GM21619 (cell line): ENCODE results near the gene PRKCSH.

ENCODE experiments used
- ATAC-seq: cut with Tn5 transposase; IDR thresholded peaks from one replicate; pipeline ENCODE4 v1.9.1; 2021; ENCODE audit not compliant: unreplicated experiment

Gene PRKCSH

DNA sequence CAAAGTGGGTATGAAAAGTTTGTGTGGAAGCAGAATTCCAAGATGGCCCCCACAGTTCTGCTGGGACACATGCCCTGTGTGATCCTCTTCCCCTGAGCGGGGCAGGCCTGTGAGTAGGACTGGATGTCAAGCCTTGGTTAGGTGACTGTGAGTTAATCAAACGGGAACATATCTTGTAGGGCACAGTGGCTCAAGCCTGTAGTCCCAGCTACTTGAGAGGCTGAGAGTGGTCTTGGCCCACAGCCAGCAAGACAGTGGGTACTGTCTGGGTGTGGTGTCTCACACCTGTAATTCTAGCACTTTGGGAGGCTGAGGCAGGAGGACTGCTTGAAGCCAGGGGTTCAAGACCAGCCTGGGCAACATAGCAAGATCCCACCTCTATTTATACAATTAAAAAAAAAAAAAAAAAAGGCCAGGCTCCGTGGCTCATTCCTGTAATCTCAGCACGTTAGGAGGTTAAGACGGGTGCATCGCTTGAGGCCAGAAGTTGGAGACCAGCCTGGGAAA, 63.8 kb downstream of the PRKCSH start:
- no peak for ATAC-seq

DNA sequence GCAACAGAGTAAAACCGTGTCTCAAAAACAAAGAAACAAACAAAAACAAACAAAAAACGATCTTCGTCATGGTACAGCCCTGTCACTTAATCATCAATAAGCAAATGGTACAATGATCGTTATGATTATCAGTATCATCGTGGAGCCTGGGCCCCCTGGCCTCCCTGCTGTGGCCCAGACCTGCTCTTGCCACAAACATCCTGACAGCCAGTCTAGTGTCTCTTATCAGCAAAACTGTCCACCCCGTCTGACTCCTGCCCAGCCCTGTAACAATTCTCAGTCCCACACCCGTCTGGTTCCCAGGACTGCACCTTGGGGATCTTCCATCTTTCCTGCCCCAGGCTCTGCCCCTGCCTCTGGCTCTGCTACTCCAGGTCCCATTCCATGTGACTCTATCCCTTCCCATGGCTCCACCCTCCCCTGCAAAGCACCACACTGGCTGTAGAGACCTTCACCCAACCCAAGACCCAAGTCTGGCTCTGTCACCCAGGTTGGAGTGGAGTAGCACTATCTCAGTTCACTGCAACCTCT, 64.5 kb downstream of the PRKCSH start:
- no peak for ATAC-seq
